GM23248 (cell line): ENCODE results near the gene NEFH. TPM values are rescaled to one million over a fixed set of nuclear protein-coding genes. Genes with fewer than 3 reads are reported as not detected.

Source experiments
- DNase-seq: peaks from one replicate; pipeline ENCODE4 v3.0.0-alpha.2; 2015
- H2AFZ ChIP-seq: fragments of 200-600 bp; sonication (generic); 2 replicates; pipeline ENCODE4 v1.6.1; 2016; ENCODE audit warnings: antibody characterized with exemption
- H3F3A ChIP-seq: fragments of 200-600 bp; sonication (generic); 2 replicates; pipeline ENCODE4 v1.6.1; 2016; ENCODE audit warnings: mild to moderate bottlenecking, antibody characterized with exemption, mixed run types; ENCODE audit not compliant: insufficient read depth
- H3K27ac ChIP-seq: fragments of 200-600 bp; sonication (generic); 2 replicates; pipeline ENCODE4 v1.5.1; 2016; ENCODE audit warnings: mild to moderate bottlenecking
- H3K27me3 ChIP-seq: fragments of 200-600 bp; sonication (generic); replicated peaks from 2 replicates; pipeline ENCODE4 v1.6.1; 2016; ENCODE audit warnings: mild to moderate bottlenecking; ENCODE audit not compliant: insufficient read depth
- H3K36me3 ChIP-seq: fragments of 200-600 bp; sonication (generic); 2 replicates; pipeline ENCODE4 v1.6.1; 2016; ENCODE audit warnings: low read depth, mild to moderate bottlenecking
- H3K4me1 ChIP-seq: fragments of 200-600 bp; sonication (generic); 2 replicates; pipeline ENCODE4 v1.6.1; 2016; ENCODE audit warnings: mild to moderate bottlenecking; ENCODE audit not compliant: insufficient read depth
- H3K4me2 ChIP-seq: fragments of 200-600 bp; sonication (generic); one replicate; pipeline ENCODE4 v1.6.1; 2016; ENCODE audit warnings: mild to moderate bottlenecking; ENCODE audit not compliant: unreplicated experiment
- H3K4me3 ChIP-seq: fragments of 200-600 bp; sonication (generic); 2 replicates; pipeline ENCODE4 v1.5.1; 2016; ENCODE audit warnings: mild to moderate bottlenecking
- H3K79me2 ChIP-seq: fragments of 200-600 bp; sonication (generic); 2 replicates; pipeline ENCODE4 v1.6.1; 2016; ENCODE audit warnings: mild to moderate bottlenecking; ENCODE audit not compliant: insufficient read depth
- H3K9ac ChIP-seq: fragments of 200-600 bp; sonication (generic); 2 replicates; pipeline ENCODE4 v1.6.1; 2016; ENCODE audit warnings: mild to moderate bottlenecking
- H3K9me2 ChIP-seq: fragments of 200-600 bp; sonication (generic); 2 replicates; pipeline ENCODE4 v1.6.1; 2016; ENCODE audit warnings: mixed run types, mild to moderate bottlenecking, moderate library complexity; ENCODE audit not compliant: insufficient read depth
- H3K9me3 ChIP-seq: fragments of 200-600 bp; sonication (generic); one replicate; pipeline ENCODE4 v1.6.1; 2017; ENCODE audit warnings: low read depth
- H4K20me1 ChIP-seq: fragments of 200-600 bp; sonication (generic); 2 replicates; pipeline ENCODE4 v1.6.0; 2016; ENCODE audit not compliant: insufficient read depth
- EZH2 ChIP-seq: fragments of 200-600 bp; sonication (generic); IDR thresholded peaks from 2 replicates; pipeline ENCODE4 v1.6.1; 2018; ENCODE audit warnings: antibody characterized with exemption, mild to moderate bottlenecking; ENCODE audit not compliant: insufficient read depth, poor library complexity, severe bottlenecking
- EZH2phosphoT487 ChIP-seq: fragments of 200-600 bp; sonication (generic); IDR thresholded peaks from 2 replicates; pipeline ENCODE4 v1.6.1; 2018; ENCODE audit warnings: antibody characterized with exemption, moderate library complexity, mild to moderate bottlenecking, low read depth; ENCODE audit not compliant: insufficient read depth
- WGBS, 2 experiments: methylation state at CpG; one replicate each; pipeline ENCODE4 v1.1.6; 2015 to 2017; ENCODE audit warnings: low lambda C conversion rate in 2 of 2, low coverage in 1 of 2; ENCODE audit errors: missing lambda C conversion rate in 2 of 2; 5-methylcytosine and 5-hydroxymethylcytosine counted together
- in situ Hi-C: fragments of 300-500 bp; cut with MboI; formaldehyde crosslinking; loops from 2 replicates; pipeline ENCODE4 v1.15.0; 2020
- polyA plus RNA-seq: library from polyadenylated mRNA; unstranded; fragments of >200 nt; fragmentation: Nextera tagmentation; extraction: Ambion mirVana; gene quantifications from 2 replicates; pipeline ENCODE4 v1.2.1, GENCODE V29; 2016
- total RNA-seq: library from RNA; depleted of rRNA; stranded (reverse); fragments of >200 nt; shearing (Covaris generic); gene quantifications from 2 replicates; pipeline ENCODE4 v1.2.3, GENCODE V29; 2014

Gene NEFH
- total and polyA plus RNA-seq, 2 experiments from 2014 or later = 0.65 to 2.5 TPM

DNA sequence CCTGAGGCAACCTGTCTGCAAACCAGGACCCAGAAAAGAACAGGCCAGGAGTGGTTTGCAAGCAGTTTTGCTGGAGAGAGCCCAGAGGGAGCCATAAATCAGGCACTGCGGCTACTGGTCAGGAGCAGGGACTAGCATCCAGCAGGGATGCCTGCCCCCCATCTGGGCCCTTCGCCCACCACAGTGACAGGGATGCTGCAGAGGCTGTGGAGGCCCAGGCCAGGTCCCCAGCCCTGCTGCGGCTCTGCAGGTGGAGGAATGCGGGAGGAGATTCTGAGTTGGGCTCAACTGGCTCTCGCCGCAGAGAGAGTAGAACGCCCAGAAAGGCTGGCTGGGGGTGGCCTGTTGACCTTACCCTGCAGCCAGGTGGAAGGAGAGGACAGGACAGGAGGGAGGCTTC is 16.4 kb upstream of the NEFH start:
- H3K9me3 ChIP-seq = no peaks in the 10 kb centered on the region
- no peak overlapping the region for H3K4me2 ChIP-seq
- no peaks in the 10 kb centered on the region for H3F3A ChIP-seq
- H3K27me3 ChIP-seq = no peaks in the 10 kb centered on the region
- in situ Hi-C loops = loop anchor here (25.0 kb wide), 1 partner anchor 101 kb away; no protein-coding TSS in a partner anchor
- H3K4me1 ChIP-seq = no peaks in the 10 kb centered on the region
- H3K27ac ChIP-seq = no peak overlapping the region
- no peak for TF ChIP-seq EZH2phosphoT487
- no peak for TF ChIP-seq EZH2
- 88% methylated on average over 7 of the region's 7 CpGs for WGBS, 2 experiments
- H3K4me3 ChIP-seq = no peak overlapping the region
- H3K36me3 ChIP-seq = no peaks in the 10 kb centered on the region
- no peaks in the 10 kb centered on the region for H4K20me1 ChIP-seq
- no peak overlapping the region for H3K9ac ChIP-seq
- no peak overlapping the region for H2AFZ ChIP-seq
- no peaks in the 10 kb centered on the region for H3K9me2 ChIP-seq
- no peaks in the 10 kb centered on the region for H3K79me2 ChIP-seq
- no peak for DNase-seq

- Histone ChIP-seq H3K27me3 (peaks cover 9% of the 10 kb centered on the region; the same call in 1 of the 2 replicates), H2AFZ (no peak overlapping the region), H3K9me2 (no peaks in the 10 kb centered on the region), H4K20me1 (no peaks in the 10 kb centered on the region), H3K79me2 (no peaks in the 10 kb centered on the region), H3K4me2 (no peak overlapping the region), H3K4me1 (no peaks in the 10 kb centered on the region), H3K36me3 (no peaks in the 10 kb centered on the region), H3K27ac (no peak overlapping the region), H3K9me3 (no peaks in the 10 kb centered on the region), H3K4me3 (no peak overlapping the region), H3K9ac (no peak overlapping the region), H3F3A (no peaks in the 10 kb centered on the region)
- in situ Hi-C loops = loop anchor here (25.0 kb wide), 1 partner anchor 102 kb away; no protein-coding TSS in a partner anchor
- 77 to 82% methylated on average over 7 of the region's 7 CpGs for WGBS, 2 experiments
- no peak for TF ChIP-seq EZH2
- no peak for TF ChIP-seq EZH2phosphoT487
- no peak for DNase-seq
These were observed 15.4 kb upstream of the NEFH start for GRCh38 chr22:29464581-29464980.

GRCh38 chr22:29469755-29470154 is 10.3 kb upstream of the NEFH start:
- no peak overlapping the region for H3K4me2 ChIP-seq
- H3K27me3 ChIP-seq = peaks cover 9% of the 10 kb centered on the region; the same call in 1 of the 2 replicates
- H3K9me2 ChIP-seq = no peaks in the 10 kb centered on the region
- no peak overlapping the region for H3K4me3 ChIP-seq
- H4K20me1 ChIP-seq = no peaks in the 10 kb centered on the region
- no peaks in the 10 kb centered on the region for H3K4me1 ChIP-seq
- in situ Hi-C loops = loop anchor here (25.0 kb wide), 1 partner anchor 107 kb away; no protein-coding TSS in a partner anchor
- H3K36me3 ChIP-seq = no peaks in the 10 kb centered on the region
- TF ChIP-seq EZH2 = no peak
- TF ChIP-seq EZH2phosphoT487 = no peak
- no peak overlapping the region for H2AFZ ChIP-seq
- H3K9me3 ChIP-seq = no peaks in the 10 kb centered on the region
- WGBS, 2 experiments = 70 to 73% methylated on average over 9 of the region's 9 CpGs
- H3K79me2 ChIP-seq = no peaks in the 10 kb centered on the region
- no peaks in the 10 kb centered on the region for H3F3A ChIP-seq
- no peak for DNase-seq
- H3K9ac ChIP-seq = no peak overlapping the region
- no peak overlapping the region for H3K27ac ChIP-seq

DNA sequence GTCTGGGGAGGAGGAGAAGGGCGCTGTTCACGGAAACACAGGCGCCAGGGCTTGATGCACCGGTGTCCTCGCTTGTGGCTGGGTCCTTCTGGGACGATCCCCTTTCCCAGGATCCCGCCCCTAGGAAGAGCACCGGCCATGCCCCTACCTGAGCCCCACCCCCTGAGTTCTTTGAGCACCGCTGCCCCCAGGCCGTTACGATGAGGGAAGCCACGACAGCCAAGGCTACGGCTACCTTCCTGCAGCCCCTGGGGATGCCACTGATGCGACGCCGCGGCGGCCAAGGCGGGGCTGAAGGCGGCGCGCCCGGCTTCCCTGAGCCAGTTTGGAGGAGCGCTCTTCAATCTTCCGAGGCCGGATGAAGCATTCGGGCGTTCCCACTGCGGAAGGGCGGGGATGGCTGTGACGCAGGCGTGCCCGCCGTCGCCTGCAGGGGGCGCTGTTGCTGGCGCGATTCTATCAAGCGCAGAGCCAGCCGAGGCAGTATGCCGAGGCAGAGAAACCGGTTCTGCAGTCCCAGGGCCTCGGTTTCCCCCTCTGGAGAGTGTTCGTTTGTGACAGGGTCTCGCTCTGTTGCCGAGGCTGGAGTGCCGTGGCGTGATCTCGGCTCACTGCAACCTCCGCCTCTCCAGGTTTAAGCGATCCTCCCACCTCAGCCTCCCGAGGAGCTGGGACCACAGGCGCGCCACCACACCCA is 9.7 kb upstream of the NEFH start:
- H4K20me1 ChIP-seq = no peaks in the 10 kb centered on the region
- H3K4me1 ChIP-seq = no peaks in the 10 kb centered on the region
- H3K4me2 ChIP-seq = peak overlapping the region; percentile 30
- no peak overlapping the region for H3K9ac ChIP-seq
- H3K9me2 ChIP-seq = no peaks in the 10 kb centered on the region
- H3K27me3 ChIP-seq = peaks cover 9% of the 10 kb centered on the region; the same call in 1 of the 2 replicates
- TF ChIP-seq EZH2 = no peak
- TF ChIP-seq EZH2phosphoT487 = no peak
- no peaks in the 10 kb centered on the region for H3K79me2 ChIP-seq
- no peaks in the 10 kb centered on the region for H3F3A ChIP-seq
- 0 out of 2 replicates have a peak overlapping the region, but pooled peaks have one; percentile 41 for H2AFZ ChIP-seq
- no peak overlapping the region for H3K27ac ChIP-seq
- 24 to 26% methylated on average over 53 to 54 of the region's 54 CpGs for WGBS, 2 experiments
- DNase-seq = peak; percentile 77
- in situ Hi-C loops = loop anchor here (25.0 kb wide), 1 partner anchor 108 kb away; no protein-coding TSS in a partner anchor
- H3K9me3 ChIP-seq = no peaks in the 10 kb centered on the region
- H3K36me3 ChIP-seq = no peaks in the 10 kb centered on the region
- H3K4me3 ChIP-seq = peak overlapping the region; percentile 40
